ENCODE results near the gene SERPINA4.

DNA sequence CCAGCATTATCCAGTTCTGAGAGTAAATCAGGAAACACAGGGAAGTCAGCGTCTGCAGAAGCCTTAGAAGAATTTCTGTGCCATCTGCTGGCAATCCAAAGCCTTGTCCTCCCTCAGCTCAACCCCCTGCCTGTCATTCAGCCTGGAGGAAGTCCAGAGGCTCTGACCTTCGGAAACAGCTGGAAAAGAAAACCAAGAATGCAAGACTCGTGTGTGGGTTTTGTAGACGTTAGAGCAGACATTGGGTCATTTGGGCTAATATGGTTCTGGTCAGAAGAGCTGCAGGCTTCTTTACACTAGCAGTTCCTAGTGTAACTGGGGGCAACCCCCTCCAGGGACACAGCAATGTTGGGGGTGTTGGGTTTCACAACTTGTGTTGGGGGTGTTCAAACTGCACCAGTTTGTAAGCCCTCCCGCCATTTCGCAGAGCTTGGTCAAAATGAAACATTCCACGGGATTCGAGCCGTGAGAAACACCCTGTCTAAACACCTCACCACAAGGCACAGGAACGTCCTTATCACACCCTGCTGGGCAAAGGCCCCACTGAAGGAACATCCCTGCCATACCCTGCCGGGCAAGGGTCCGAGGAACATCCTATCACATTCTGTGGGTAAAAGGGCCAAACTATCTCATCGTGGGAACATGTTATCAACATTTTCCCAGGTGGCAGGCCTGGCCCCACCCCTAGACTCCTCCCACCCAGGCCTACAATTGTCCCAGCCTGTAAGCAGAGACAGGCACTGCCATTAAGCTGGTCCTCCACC, 21.0 kb upstream of the SERPINA4 start:
- no peak for TF ChIP-seq CTCF (IDR thresholded peaks at IDR 0.05; ENCODE audit: control extremely low read depth in 1 of 3, insufficient read depth in 1 of 3, low read depth in 1 of 3, low read length in 3 of 3)
- no peak for TF ChIP-seq POLR2A (IDR thresholded peaks at IDR 0.05; ENCODE audit: control extremely low read depth in 1 of 2, low read depth in 2 of 2, low read length in 2 of 2)
- no peak for TF ChIP-seq RXRA (IDR thresholded peaks at IDR 0.05; ENCODE audit: insufficient read depth, low read depth, low read length)

All from H1 (cell line).